Nephron progenitor cell (in vitro differentiated cells): ENCODE measurements around the gene GTPBP8.

ENCODE experiments used
- DNase-seq: peaks from one replicate; pipeline ENCODE4 v3.0.0; 2021
- H3K27ac Mint-ChIP-seq: 2 replicates; pipeline ENCODE4 v1.8.0; 2021; ENCODE audit warnings: mild to moderate bottlenecking, moderate library complexity, mixed read lengths
- H3K27me3 Mint-ChIP-seq: 2 replicates; pipeline ENCODE4 v1.8.0; 2021; ENCODE audit warnings: mild to moderate bottlenecking, low read depth, mixed read lengths; ENCODE audit not compliant: poor library complexity
- H3K36me3 Mint-ChIP-seq: 2 replicates; pipeline ENCODE4 v1.8.0; 2021; ENCODE audit warnings: low read depth, mixed read lengths
- H3K4me1 Mint-ChIP-seq: 2 replicates; pipeline ENCODE4 v1.8.0; 2021; ENCODE audit warnings: mixed read lengths
- H3K4me3 Mint-ChIP-seq: 2 replicates; pipeline ENCODE4 v1.8.0; 2021; ENCODE audit warnings: mild to moderate bottlenecking, moderate library complexity, mixed read lengths
- H3K9me3 Mint-ChIP-seq: 2 replicates; pipeline ENCODE4 v1.8.0; 2021; ENCODE audit warnings: mild to moderate bottlenecking, moderate library complexity, mixed read lengths
- CTCF ChIP-seq: fragments of 200-600 bp; sonication (generic); IDR thresholded peaks from 2 replicates; pipeline ENCODE4 v1.5.0; 2021; ENCODE audit warnings: antibody characterized with exemption

Gene GTPBP8

GRCh38 chr3:112974178-112974517, 16.6 kb upstream of the GTPBP8 start:
- H3K4me1 Mint-ChIP-seq = no peaks in the 10 kb centered on the region
- H3K4me3 Mint-ChIP-seq = no peak overlapping the region
- H3K9me3 Mint-ChIP-seq = no peaks in the 10 kb centered on the region
- H3K27ac Mint-ChIP-seq = no peak overlapping the region
- H3K36me3 Mint-ChIP-seq = no peaks in the 10 kb centered on the region
- no peak for TF ChIP-seq CTCF
- DNase-seq = no peak
- peaks cover 20% of the 10 kb centered on the region for H3K27me3 Mint-ChIP-seq

DNA sequence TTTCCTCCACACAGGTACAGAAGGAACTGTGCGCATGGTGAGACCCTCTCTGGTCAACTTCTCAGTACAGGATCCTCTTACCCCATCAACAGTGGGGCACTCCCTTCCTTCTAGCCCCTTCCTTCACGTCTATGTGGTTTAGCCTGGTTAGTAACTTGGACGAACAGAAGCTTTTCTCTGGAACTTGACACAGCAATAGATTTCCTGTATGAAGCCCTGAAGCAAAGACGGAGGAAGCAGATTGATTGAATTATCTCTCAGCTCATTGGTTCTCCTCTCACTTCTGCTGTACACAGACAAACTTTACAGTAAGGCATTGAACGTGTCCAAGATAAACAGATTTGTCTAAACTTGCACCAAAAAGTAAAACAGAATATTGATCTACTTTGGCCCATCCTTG, 15.9 kb upstream of the GTPBP8 start, which contains the start of gene CD200R1:
CD200R1 (minus strand) TSS at position 210 of the 400 bp plus-strand sequence. CDS start 246 bp downstream, outside the sequence.
- TF ChIP-seq CTCF = no peak
- no peak for DNase-seq
- no peak within 1 kb of the TSS for H3K27ac Mint-ChIP-seq
- H3K27me3 Mint-ChIP-seq = peaks cover 23% of the 10 kb centered on the region
- H3K4me3 Mint-ChIP-seq = no peak within 1 kb of the TSS
- H3K36me3 Mint-ChIP-seq = no peaks in the 10 kb centered on the region
- H3K9me3 Mint-ChIP-seq = no peaks in the 10 kb centered on the region
- no peaks in the 10 kb centered on the region for H3K4me1 Mint-ChIP-seq

GRCh38 chr3:112976001-112976400, 14.8 kb upstream of the GTPBP8 start:
- H3K27ac Mint-ChIP-seq = no peak overlapping the region

GRCh38 chr3:112976953-112977352, 13.8 kb upstream of the GTPBP8 start:
- Mint-ChIP-seq H3K9me3 (no peaks in the 10 kb centered on the region), H3K36me3 (no peaks in the 10 kb centered on the region), H3K27me3 (peaks cover 19% of the 10 kb centered on the region), H3K4me3 (no peak overlapping the region), H3K27ac (no peak overlapping the region), H3K4me1 (no peaks in the 10 kb centered on the region)
- no peak for DNase-seq
- no peak for TF ChIP-seq CTCF

More at GRCh38 chr3:112976001-112976400, 14.8 kb upstream of the GTPBP8 start:
- no peak for DNase-seq
- Mint-ChIP-seq H3K36me3 (no peaks in the 10 kb centered on the region), H3K27me3 (peaks cover 23% of the 10 kb centered on the region), H3K4me1 (no peaks in the 10 kb centered on the region), H3K9me3 (no peaks in the 10 kb centered on the region), H3K4me3 (no peak overlapping the region)
- TF ChIP-seq CTCF = no peak

- Mint-ChIP-seq H3K27ac (no peak overlapping the region), H3K4me3 (no peak overlapping the region), H3K36me3 (no peaks in the 10 kb centered on the region), H3K27me3 (peaks cover 28% of the 10 kb centered on the region), H3K9me3 (no peaks in the 10 kb centered on the region), H3K4me1 (no peaks in the 10 kb centered on the region)
- TF ChIP-seq CTCF = peak; percentile 75
- peak; percentile 9 for DNase-seq
Observed at GRCh38 chr3:112979244-112979832, 11.4 kb upstream of the GTPBP8 start.

GRCh38 chr3:112980080-112980479, 10.7 kb upstream of the GTPBP8 start:
- Mint-ChIP-seq H3K4me3 (no peak overlapping the region), H3K27me3 (peaks cover 30% of the 10 kb centered on the region), H3K4me1 (no peaks in the 10 kb centered on the region), H3K36me3 (no peaks in the 10 kb centered on the region), H3K27ac (no peak overlapping the region), H3K9me3 (no peaks in the 10 kb centered on the region)
- DNase-seq = no peak
- no peak for TF ChIP-seq CTCF
